HG03280 (cell line): ENCODE data around the gene PHF10.
A peak's percentile ranks its signal among the peaks of the same experiment; 100 is the strongest.
"Not testable (repeated sequence)": the region's sequence is repeated elsewhere in the genome, so short reads cannot be mapped to it uniquely, and the experiment has no call there.

Experiments used
- ATAC-seq: cut with Tn5 transposase; IDR thresholded peaks from one replicate; pipeline ENCODE4 v1.9.1; 2021; ENCODE audit warnings: mild to moderate bottlenecking, moderate library complexity; ENCODE audit not compliant: unreplicated experiment

PHF10 gene

GRCh38 chr6:169723200-169723909, 945 bp downstream of the PHF10 start:
- ATAC-seq = peak; percentile 39

- no peak for ATAC-seq
Measured at GRCh38 chr6:169722362-169723199, 1.7 kb downstream of the PHF10 start.

GRCh38 chr6:169720207-169720855, 4.0 kb downstream of the PHF10 start:
- no peak for ATAC-seq

- ATAC-seq = no peak
Measured at GRCh38 chr6:169719117-169719516, 5.2 kb downstream of the PHF10 start.

DNA sequence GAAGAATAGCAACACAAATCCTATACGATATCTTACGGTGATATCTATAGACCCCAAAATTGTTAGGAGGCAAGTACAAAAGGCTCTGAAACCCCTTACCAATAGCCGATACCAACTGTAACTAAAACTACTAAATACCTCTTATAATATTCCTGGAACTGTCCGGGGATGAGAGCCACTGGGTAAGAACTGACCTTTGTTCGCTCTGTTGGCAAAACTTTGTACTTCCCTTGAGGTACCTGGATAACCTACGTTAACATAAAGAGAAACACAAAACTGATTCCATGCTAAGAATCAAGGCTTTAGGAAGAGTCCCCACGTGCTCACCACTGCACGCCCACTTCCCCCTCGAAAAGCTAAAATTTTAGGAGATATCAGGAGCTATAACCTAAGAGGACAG, 9.7 kb downstream of the PHF10 start:
- ATAC-seq = no peak

DNA sequence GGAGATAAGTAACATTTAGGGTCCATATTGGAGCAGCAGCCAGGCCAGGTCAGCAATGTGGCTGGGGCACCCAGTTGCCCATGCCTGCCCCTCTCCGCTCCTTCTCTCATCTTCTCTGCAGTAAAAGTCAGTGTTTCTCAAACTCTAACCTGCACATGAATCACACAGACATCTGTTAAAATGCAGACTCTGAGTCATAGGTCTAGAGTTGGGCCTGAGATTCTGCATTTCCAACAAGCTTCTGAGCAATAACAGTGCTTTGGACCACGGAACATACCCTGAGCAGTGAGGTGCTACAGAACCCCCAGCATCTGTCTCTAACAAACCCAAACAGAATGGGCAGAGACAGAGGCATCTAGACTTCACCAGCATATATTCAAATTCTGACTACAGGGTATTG, 10.1 kb downstream of the PHF10 start:
- ATAC-seq = no peak

DNA sequence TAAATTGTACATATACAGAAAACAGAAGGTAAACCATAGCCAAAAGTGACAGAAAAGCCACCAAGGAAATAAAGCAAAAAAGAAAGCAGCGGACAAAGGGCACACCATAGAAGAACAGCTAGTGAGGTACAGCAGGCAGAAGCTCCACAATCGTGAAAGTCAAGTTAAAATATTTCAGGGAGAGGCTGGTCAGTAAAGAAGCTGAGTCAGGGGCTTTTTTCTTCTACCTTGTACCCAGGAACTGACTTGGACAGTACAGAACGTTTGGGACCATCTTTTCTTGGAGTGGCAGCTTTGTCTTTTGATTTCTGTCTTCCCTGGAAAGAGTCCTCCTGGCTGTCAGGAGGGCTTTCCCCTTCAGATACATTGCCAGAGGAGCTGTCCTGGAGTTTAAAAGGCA, 14.3 kb downstream of the PHF10 start:
- ATAC-seq = no peak

GRCh38 chr6:169709293-169709692, 15.0 kb downstream of the PHF10 start:
- no peak for ATAC-seq

DNA sequence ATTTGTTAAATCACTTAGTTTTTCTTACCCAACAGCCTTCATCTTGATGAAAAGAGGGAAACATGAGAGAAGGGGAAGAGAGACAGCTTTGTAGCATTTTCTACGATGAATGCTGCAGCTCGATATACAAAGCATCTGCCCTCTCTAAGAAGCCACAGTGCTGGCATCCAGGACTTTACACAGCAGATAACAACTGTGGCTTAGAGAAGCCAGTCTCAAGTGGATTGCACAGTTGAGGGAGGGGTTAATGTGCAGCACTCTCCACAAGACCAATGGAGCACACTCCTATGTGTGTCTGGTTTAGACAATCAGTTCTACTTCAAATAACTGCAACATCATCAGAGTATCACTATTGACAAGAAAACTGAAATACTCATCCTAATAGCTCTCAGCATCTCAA, 16.5 kb downstream of the PHF10 start:
- ATAC-seq = no peak

DNA sequence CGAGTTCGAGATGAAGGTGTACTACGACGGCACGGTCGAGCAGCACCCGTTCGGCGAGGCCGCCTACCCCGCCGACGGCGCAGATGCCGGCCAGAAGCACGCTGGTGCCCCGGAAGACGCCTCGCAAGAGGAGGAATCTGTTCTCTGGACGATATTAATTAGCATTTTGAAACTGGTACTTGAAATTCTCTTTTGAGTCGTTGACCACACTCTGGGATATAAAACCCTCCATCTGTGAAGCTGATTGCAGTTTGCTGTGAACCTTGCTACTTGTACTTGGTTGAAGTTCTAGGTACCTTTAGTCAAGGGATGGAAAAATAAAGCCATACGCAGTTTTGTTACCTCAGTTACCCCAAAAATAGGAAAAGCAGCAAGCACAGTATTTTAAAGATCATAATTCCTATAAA, 21.5 kb downstream of the PHF10 start:
- peak; percentile 20 for ATAC-seq

- peak; percentile 95 for ATAC-seq
Measured at GRCh38 chr6:169701954-169702839, 22.1 kb downstream of the PHF10 start, which contains the start of the genes C6orf120 and WDR27. Gene C6orf120 (plus strand): TSS chr6:169702126. CDS start chr6:169702460, 334 bp downstream. Gene WDR27 (minus strand): TSS chr6:169702029. CDS start chr6:169689005, 13,024 bp downstream.

DNA sequence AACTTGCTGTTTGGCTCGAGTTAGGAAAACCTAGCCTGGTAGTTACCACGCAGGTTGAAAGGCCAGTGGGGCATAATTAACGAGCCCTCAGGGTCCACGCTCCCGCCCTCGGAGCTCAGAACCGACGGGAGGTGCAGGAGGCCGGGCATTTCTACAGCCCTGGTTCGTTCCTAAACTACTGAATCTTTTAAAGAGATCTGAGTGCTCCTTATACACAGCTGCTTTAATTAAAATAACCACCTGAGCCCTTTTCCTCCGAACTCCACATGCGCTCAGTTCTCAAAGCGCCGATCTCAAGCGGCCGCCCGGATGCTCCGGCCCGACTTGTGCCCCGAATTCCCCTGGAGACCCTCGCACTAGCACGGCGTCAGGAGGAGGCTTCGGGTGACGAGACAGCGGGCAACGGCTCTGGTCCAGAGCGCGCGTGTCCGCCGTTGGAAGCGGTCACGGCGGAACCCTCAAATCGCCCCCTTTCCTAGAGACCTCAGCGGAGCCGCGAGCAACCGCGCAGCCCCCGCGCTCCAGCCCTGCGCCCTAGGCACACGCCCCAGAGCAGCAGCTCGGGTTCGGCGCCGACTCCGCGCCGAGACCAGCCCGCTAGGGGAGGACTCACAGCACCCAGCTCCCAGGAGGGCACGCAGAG, 22.9 kb downstream of the PHF10 start:
- peak; percentile 9 for ATAC-seq

DNA sequence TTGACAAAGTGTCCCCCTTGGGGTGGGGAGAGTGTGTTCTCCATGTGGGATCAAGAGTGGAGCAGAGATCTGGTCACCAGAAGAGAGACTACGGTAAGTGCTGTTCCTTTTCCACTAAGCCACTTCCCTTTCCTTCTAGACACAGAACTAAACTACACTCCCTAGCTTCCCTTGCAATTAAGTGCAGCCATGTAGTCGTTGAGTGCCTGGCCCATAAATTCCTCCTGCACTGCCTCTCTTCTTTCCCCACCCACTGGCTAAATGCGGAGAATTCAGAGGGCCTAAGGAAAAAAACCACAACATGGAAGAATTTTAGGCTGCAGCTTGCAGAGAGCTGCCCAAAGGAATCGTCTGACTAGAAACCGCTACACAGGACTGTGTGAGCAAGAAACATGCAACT, 24.0 kb downstream of the PHF10 start:
- ATAC-seq = no peak

GRCh38 chr6:169697115-169697514, 27.2 kb downstream of the PHF10 start:
- ATAC-seq = not testable (repeated sequence)

DNA sequence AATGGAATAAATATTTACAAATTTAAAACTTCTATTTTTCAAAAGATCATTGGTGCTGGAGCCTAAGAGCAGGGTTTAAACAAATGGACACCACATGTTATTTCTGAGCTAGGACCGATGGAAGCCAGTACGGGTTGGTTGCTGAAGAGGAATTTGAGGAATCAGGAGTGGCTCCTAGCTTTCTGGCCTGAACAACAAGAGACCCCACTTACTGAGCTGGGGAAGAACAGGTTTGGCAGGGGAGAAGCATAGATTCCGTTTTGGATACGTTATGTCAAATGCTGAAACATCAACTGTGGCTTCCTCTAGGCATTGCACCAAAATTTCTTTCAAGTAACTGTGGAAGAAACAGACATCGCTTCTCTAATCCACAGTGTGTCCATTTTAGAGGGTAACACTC, 29.2 kb downstream of the PHF10 start:
- ATAC-seq = no peak

DNA sequence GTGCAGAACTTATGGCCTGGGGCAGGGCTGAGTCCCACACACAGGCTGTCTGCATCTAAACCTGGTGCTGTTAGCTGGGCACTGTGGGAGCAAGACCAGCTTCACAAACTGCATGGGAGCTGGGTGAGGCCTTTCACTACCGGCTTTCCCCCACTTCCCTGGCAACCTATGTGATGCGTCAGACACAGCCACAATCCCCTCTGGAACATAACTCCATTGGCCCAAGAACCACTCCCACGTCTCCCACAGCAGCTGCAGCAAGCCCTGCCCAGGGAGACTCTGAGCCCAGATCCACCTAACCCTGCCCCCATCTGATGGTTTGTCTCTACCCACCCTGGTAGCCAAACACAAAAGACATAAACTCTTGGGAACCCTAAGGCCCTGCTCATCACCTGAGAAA, 31.8 kb downstream of the PHF10 start:
- ATAC-seq = no peak

- no peak for ATAC-seq
Measured at GRCh38 chr6:169691260-169691659, 33.0 kb downstream of the PHF10 start.

DNA sequence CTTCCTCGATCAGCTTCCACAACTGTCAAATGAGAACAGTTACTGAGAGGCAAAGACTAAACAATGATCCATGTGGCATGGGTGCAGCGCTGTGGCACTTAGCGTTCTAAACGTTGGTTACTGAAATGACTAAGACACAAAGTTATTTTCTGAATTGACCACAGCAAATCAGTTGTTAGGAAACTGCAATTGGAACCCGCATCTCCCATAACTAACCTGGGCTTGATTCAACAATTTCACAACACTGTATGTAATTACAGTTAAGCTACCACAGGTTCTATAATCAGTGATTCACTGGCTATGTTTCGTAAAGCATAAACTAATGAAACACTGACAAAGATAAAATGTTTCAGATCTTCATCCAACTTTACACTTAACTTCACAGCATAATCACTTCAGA, 35.0 kb downstream of the PHF10 start:
- ATAC-seq = no peak

DNA sequence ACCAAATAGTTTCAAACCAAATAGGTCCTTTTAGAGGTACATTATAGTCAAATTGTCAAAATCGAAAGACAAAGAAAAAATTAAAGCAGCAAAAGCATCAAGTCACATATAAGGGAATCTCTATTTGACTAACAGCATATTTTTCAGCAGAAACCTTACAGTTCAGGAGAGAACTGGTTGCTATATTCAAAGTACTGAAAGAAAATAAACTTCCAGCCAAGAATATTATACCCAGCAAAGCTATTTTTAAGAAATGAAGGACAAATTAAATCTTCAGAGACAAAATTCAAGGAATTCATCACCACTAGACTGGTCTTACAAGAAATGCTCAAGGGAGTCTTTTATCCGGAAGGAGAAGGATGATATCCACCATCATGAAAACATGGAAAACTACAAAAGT, 38.4 kb downstream of the PHF10 start:
- ATAC-seq = no peak

- ATAC-seq = no peak
Measured at GRCh38 chr6:169684056-169684455, 40.2 kb downstream of the PHF10 start.
